ENCODE measurements around the gene ATP10B. TPM values are rescaled to one million over a fixed set of nuclear protein-coding genes. Genes with fewer than 3 reads are reported as not detected.

The ATP10B gene
- total RNA-seq, 2 experiments from 2014 or later, result not detected

GRCh38 chr5:160621526-160621925 is 230.5 kb downstream of the ATP10B start:
- Histone ChIP-seq H3K79me2 (ENCODE audit: insufficient read depth, low read depth, low read length) (no peaks in the 10 kb centered on the region), H3K9me3 (ENCODE audit: low read length) (no peaks in the 10 kb centered on the region), H3K4me2 (ENCODE audit: low read length) (no peak overlapping the region), H4K20me1 (ENCODE audit: insufficient read depth, low read length) (no peaks in the 10 kb centered on the region), H3K36me3 (ENCODE audit: insufficient read depth, low read length) (no peaks in the 10 kb centered on the region), H2AFZ (ENCODE audit: low read length) (no peak overlapping the region), H3K9me2 (ENCODE audit: insufficient read depth, low read length) (no peaks in the 10 kb centered on the region), H3K27ac (ENCODE audit: low read depth, low read length, poor library complexity, severe bottlenecking) (no peak overlapping the region), H3K4me3 (ENCODE audit: low read depth, low read length, poor library complexity, severe bottlenecking) (no peak overlapping the region), H3K4me1 (ENCODE audit: insufficient read depth, low read length, poor library complexity, severe bottlenecking) (no peaks in the 10 kb centered on the region)
- no TSS peak for BruUV-seq (replicated peaks)
- intact Hi-C loops (cut with micrococcal nuclease; ENCODE audit: unreplicated experiment), result no loop called here
- ChIA-PET POLR2A (interaction anchor here (1.3 kb wide), 1 partner anchor 12 kb away, joined by 3 read pairs; no protein-coding TSS in a partner anchor), CTCF (ENCODE audit: unreplicated experiment) (no interaction called here)
- no peak for DNase-seq (ENCODE audit: low spot score)
- no peak for TF ChIP-seq CTCF (conservative IDR thresholded peaks at IDR 0.05; ENCODE audit: low read length)
- TF ChIP-seq EZH2phosphoT487 (IDR thresholded peaks at IDR 0.05; ENCODE audit: borderline replicate concordance, low read depth, low read length), result no peak

DNA sequence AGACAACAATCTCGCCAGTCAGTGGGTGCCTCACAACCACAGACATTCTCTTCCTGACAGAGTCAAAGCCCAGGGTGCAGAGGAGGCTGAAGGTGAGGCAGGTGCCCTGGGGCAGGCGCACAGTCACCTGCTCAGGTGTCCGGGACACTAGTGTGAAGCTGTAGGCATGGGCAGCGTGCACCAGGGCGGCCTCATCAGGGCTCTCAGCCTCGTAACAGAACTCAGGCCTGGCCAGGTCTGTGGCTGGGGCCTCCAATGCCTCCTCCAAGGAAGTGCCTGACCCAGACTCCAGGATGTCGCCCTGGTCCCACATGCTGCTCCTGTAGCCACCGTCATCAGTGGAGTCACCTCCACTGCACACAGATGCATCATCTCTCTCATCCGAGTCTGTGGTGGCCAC is 231.6 kb downstream of the ATP10B start:
- Histone ChIP-seq H3K79me2 (ENCODE audit: insufficient read depth, low read depth, low read length) (no peaks in the 10 kb centered on the region), H4K20me1 (ENCODE audit: insufficient read depth, low read length) (no peaks in the 10 kb centered on the region), H3K4me2 (ENCODE audit: low read length) (no peak overlapping the region), H3K36me3 (ENCODE audit: insufficient read depth, low read length) (no peaks in the 10 kb centered on the region), H2AFZ (ENCODE audit: low read length) (no peak overlapping the region), H3K9me3 (ENCODE audit: low read length) (no peaks in the 10 kb centered on the region), H3K4me1 (ENCODE audit: insufficient read depth, low read length, poor library complexity, severe bottlenecking) (no peaks in the 10 kb centered on the region), H3K27ac (ENCODE audit: low read depth, low read length, poor library complexity, severe bottlenecking) (no peak overlapping the region), H3K9me2 (ENCODE audit: insufficient read depth, low read length) (no peaks in the 10 kb centered on the region), H3K4me3 (ENCODE audit: low read depth, low read length, poor library complexity, severe bottlenecking) (no peak overlapping the region)
- ChIA-PET POLR2A (interaction anchor here (1.3 kb wide), 1 partner anchor 14 kb away, joined by 3 read pairs; no protein-coding TSS in a partner anchor), CTCF (ENCODE audit: unreplicated experiment) (no interaction called here)
- TF ChIP-seq EZH2phosphoT487 (IDR thresholded peaks at IDR 0.05; ENCODE audit: borderline replicate concordance, low read depth, low read length) (no peak), CTCF (conservative IDR thresholded peaks at IDR 0.05; ENCODE audit: low read length) (no peak)
- intact Hi-C loops (cut with micrococcal nuclease; ENCODE audit: unreplicated experiment), result no loop called here
- DNase-seq (ENCODE audit: low spot score), result no peak
- BruUV-seq (replicated peaks), result no TSS peak

- Histone ChIP-seq H4K20me1 (ENCODE audit: insufficient read depth, low read length) (no peaks in the 10 kb centered on the region), H3K4me2 (ENCODE audit: low read length) (no peak overlapping the region), H3K4me1 (ENCODE audit: insufficient read depth, low read length, poor library complexity, severe bottlenecking) (no peaks in the 10 kb centered on the region), H3K4me3 (ENCODE audit: low read depth, low read length, poor library complexity, severe bottlenecking) (no peak overlapping the region), H3K9me2 (ENCODE audit: insufficient read depth, low read length) (no peaks in the 10 kb centered on the region), H3K79me2 (ENCODE audit: insufficient read depth, low read depth, low read length) (no peaks in the 10 kb centered on the region), H3K27ac (ENCODE audit: low read depth, low read length, poor library complexity, severe bottlenecking) (no peak overlapping the region), H3K36me3 (ENCODE audit: insufficient read depth, low read length) (no peaks in the 10 kb centered on the region), H2AFZ (ENCODE audit: low read length) (no peak overlapping the region), H3K9me3 (ENCODE audit: low read length) (no peaks in the 10 kb centered on the region)
- no peak for TF ChIP-seq EZH2phosphoT487 (IDR thresholded peaks at IDR 0.05; ENCODE audit: borderline replicate concordance, low read depth, low read length)
- no peak for TF ChIP-seq CTCF (conservative IDR thresholded peaks at IDR 0.05; ENCODE audit: low read length)
- BruUV-seq (replicated peaks), result no TSS peak
- intact Hi-C loops (cut with micrococcal nuclease; ENCODE audit: unreplicated experiment), result no loop called here
- no peak for DNase-seq (ENCODE audit: low spot score)
- CTCF ChIA-PET (ENCODE audit: unreplicated experiment), result no interaction called here
- POLR2A ChIA-PET, result no interaction called here
Measured at GRCh38 chr5:160619381-160619780, 232.6 kb downstream of the ATP10B start.
